AG10803 (cell line): ENCODE data around the gene CLIC6.

Experiments used
- DNase-seq: peaks from one replicate; pipeline ENCODE4 v3.0.0; 2010; ENCODE audit warnings: low read depth
- H3K4me3 ChIP-seq: 2 replicates; pipeline ENCODE4 v1.5.1; 2011; ENCODE audit warnings: mild to moderate bottlenecking, low read length, control low read depth
- CTCF ChIP-seq: conservative IDR thresholded peaks from 2 replicates; pipeline ENCODE4 v1.5.1; 2011; ENCODE audit warnings: mild to moderate bottlenecking, low read length, control low read depth, inconsistent platforms

CLIC6 gene

GRCh38 chr21:34726627-34727337, 58.0 kb downstream of the CLIC6 start:
- TF ChIP-seq CTCF, result no peak
- DNase-seq, result no peak
- H3K4me3 ChIP-seq, result no peak overlapping the region

- no peak overlapping the region for H3K4me3 ChIP-seq
- no peak for DNase-seq
- TF ChIP-seq CTCF, result no peak
Observed at GRCh38 chr21:34728479-34728878, 59.7 kb downstream of the CLIC6 start.

- no peak for TF ChIP-seq CTCF
- no peak overlapping the region for H3K4me3 ChIP-seq
- DNase-seq, result no peak
Observed at GRCh38 chr21:34730194-34730593, 61.4 kb downstream of the CLIC6 start.

- TF ChIP-seq CTCF, result no peak
- H3K4me3 ChIP-seq, result no peak overlapping the region
- no peak for DNase-seq
Observed at GRCh38 chr21:34730756-34731445, 62.1 kb downstream of the CLIC6 start.

GRCh38 chr21:34732388-34732821, 63.6 kb downstream of the CLIC6 start:
- no peak overlapping the region for H3K4me3 ChIP-seq
- no peak for TF ChIP-seq CTCF
- peak; percentile 40 for DNase-seq

- no peak for TF ChIP-seq CTCF
- H3K4me3 ChIP-seq, result no peak overlapping the region
- DNase-seq, result no peak
Observed at GRCh38 chr21:34733852-34734251, 65.1 kb downstream of the CLIC6 start.

- no peak for DNase-seq
- H3K4me3 ChIP-seq, result no peak overlapping the region
- TF ChIP-seq CTCF, result no peak
Observed at GRCh38 chr21:34734696-34735095, 65.9 kb downstream of the CLIC6 start.
